DOHH2 (cell line): ENCODE measurements around the gene NUPR1.

Source experiments
- EZH2phosphoT487 ChIP-seq: fragments of 200-600 bp; sonication (generic); IDR thresholded peaks from 2 replicates; pipeline ENCODE4 v1.6.1; 2017; ENCODE audit warnings: borderline replicate concordance, mild to moderate bottlenecking, antibody characterized with exemption, low read length, moderate library complexity, mixed read lengths
- TF ChIP-seq, protein P1 (sequence below): fragments of 200-600 bp; sonication (generic); IDR thresholded peaks from one replicate; pipeline ENCODE4 v1.5.1; 2014; ENCODE audit warnings: antibody characterized with exemption, mild to moderate bottlenecking, low read depth, low read length; ENCODE audit not compliant: poor library complexity, severe bottlenecking

DNA sequence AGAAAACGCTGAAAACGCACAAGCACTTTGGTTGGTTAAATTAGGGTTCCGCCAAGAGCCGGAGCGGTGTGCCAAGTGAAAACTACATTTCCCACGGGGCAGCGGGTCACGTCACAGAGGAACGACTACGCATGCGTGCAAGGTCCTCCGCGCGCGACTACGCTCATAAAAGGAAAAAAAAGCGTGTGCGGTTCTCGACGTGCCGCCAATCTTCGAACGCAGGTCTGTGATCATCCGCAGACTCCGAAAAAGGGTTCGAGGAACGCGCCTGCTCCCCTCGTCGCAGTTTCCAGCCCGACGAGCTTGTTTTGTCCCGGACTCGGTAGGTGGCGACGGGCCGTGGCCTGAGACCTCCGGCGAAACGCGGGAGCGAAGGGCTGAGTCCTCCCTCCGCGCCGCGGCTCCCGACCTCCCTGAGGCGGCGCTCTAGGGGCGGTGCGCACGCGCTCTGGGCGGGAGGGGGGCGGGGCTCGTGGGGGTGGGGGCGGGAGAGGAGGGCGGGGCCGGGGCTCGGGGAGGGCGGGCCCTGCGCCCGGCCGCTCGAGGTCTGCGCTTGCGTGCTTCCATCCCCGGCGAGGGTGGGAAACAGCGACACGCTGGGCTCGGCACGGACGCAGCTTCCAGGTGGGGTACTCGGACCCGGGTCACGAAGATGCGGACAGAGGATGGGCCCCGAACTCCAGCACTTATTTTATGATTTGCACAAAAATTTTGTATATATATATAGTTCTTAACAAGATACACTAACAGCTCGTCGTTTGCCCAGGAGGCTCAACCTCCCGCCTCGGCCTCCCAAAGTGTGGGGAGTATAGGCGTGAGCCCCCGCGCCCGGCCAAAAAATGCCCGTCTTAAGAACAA, 15.2 kb upstream of the NUPR1 start, which contains the start of gene SGF29:
- TF ChIP-seq, protein P1, sequence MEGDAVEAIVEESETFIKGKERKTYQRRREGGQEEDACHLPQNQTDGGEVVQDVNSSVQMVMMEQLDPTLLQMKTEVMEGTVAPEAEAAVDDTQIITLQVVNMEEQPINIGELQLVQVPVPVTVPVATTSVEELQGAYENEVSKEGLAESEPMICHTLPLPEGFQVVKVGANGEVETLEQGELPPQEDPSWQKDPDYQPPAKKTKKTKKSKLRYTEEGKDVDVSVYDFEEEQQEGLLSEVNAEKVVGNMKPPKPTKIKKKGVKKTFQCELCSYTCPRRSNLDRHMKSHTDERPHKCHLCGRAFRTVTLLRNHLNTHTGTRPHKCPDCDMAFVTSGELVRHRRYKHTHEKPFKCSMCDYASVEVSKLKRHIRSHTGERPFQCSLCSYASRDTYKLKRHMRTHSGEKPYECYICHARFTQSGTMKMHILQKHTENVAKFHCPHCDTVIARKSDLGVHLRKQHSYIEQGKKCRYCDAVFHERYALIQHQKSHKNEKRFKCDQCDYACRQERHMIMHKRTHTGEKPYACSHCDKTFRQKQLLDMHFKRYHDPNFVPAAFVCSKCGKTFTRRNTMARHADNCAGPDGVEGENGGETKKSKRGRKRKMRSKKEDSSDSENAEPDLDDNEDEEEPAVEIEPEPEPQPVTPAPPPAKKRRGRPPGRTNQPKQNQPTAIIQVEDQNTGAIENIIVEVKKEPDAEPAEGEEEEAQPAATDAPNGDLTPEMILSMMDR = peak; percentile 26
- no peak for TF ChIP-seq EZH2phosphoT487
